H9 (cell line): ENCODE data around the gene BIRC3. TPM values are rescaled to one million over a fixed set of nuclear protein-coding genes. Genes with fewer than 3 reads are reported as not detected.

Experiments used
- DNase-seq: peaks from one replicate; pipeline ENCODE4 v3.0.0-alpha.2; 2017
- H2AFZ ChIP-seq: one replicate; pipeline ENCODE4 v1.6.1; 2013; ENCODE audit warnings: mild to moderate bottlenecking, low read length, control low read depth, moderate library complexity
- H2AK5ac ChIP-seq: 2 replicates; pipeline ENCODE4 v1.6.1; 2013; ENCODE audit warnings: low read length, control low read depth, mixed read lengths; ENCODE audit not compliant: insufficient read length
- H2BK120ac ChIP-seq: one replicate; pipeline ENCODE4 v1.6.1; 2013; ENCODE audit warnings: low read depth, mild to moderate bottlenecking, low read length, control low read depth, inconsistent platforms; ENCODE audit not compliant: poor library complexity, severe bottlenecking
- H2BK12ac ChIP-seq: 2 replicates; pipeline ENCODE4 v1.6.1; 2013; ENCODE audit warnings: low read length, control low read depth, mixed read lengths, low read depth; ENCODE audit not compliant: insufficient read length
- H2BK15ac ChIP-seq: 2 replicates; pipeline ENCODE4 v1.6.1; 2013; ENCODE audit warnings: low read depth, low read length, control low read depth
- H2BK20ac ChIP-seq: one replicate; pipeline ENCODE4 v1.6.1; 2013; ENCODE audit warnings: low read depth, mild to moderate bottlenecking, low read length, control low read depth, inconsistent platforms; ENCODE audit not compliant: poor library complexity, severe bottlenecking
- H2BK5ac ChIP-seq: 2 replicates; pipeline ENCODE4 v1.6.1; 2013; ENCODE audit warnings: low read length, control low read depth, mixed read lengths; ENCODE audit not compliant: insufficient read length
- H3K14ac ChIP-seq: 2 replicates; pipeline ENCODE4 v1.6.1; 2013; ENCODE audit warnings: low read length, control low read depth; ENCODE audit not compliant: insufficient read depth
- H3K18ac ChIP-seq: 2 replicates; pipeline ENCODE4 v1.6.1; 2013; ENCODE audit warnings: low read depth, mild to moderate bottlenecking, mixed read lengths, low read length, control low read depth; ENCODE audit not compliant: insufficient read length
- H3K23ac ChIP-seq: 2 replicates; pipeline ENCODE4 v1.6.1; 2013; ENCODE audit warnings: low read length, control low read depth, mixed read lengths, low read depth; ENCODE audit not compliant: insufficient read length
- H3K23me2 ChIP-seq: 2 replicates; pipeline ENCODE4 v1.6.1; 2013; ENCODE audit warnings: low read depth, mild to moderate bottlenecking, mixed read lengths, low read length, control low read depth; ENCODE audit not compliant: insufficient read length, poor library complexity, severe bottlenecking
- H3K27ac ChIP-seq: 2 replicates; pipeline ENCODE4 v1.5.1; 2013; ENCODE audit warnings: low read length, control low read depth, mixed read lengths, low read depth; ENCODE audit not compliant: insufficient read length
- H3K27me3 ChIP-seq: 2 replicates; pipeline ENCODE4 v1.6.1; 2013; ENCODE audit warnings: low read length, control low read depth, inconsistent platforms; ENCODE audit not compliant: insufficient read depth
- H3K4ac ChIP-seq: 2 replicates; pipeline ENCODE4 v1.6.1; 2013; ENCODE audit warnings: low read depth, mild to moderate bottlenecking, control low read depth, inconsistent platforms, low read length, moderate library complexity
- H3K4me1 ChIP-seq: 2 replicates; pipeline ENCODE4 v1.6.1; 2013; ENCODE audit warnings: low read length, control low read depth, inconsistent platforms; ENCODE audit not compliant: insufficient read depth
- H3K4me2 ChIP-seq: 2 replicates; pipeline ENCODE4 v1.6.1; 2013; ENCODE audit warnings: low read length, control low read depth, mixed read lengths; ENCODE audit not compliant: insufficient read length, insufficient read depth
- H3K56ac ChIP-seq: 2 replicates; pipeline ENCODE4 v1.6.1; 2013; ENCODE audit warnings: low read depth, mild to moderate bottlenecking, mixed read lengths, low read length, control low read depth; ENCODE audit not compliant: insufficient read length
- H3K79me1 ChIP-seq: 2 replicates; pipeline ENCODE4 v1.6.1; 2013; ENCODE audit warnings: low read depth, mild to moderate bottlenecking, moderate library complexity, low read length, control low read depth, inconsistent platforms; ENCODE audit not compliant: insufficient read depth, poor library complexity, severe bottlenecking
- H3K79me2 ChIP-seq: 2 replicates; pipeline ENCODE4 v1.6.1; 2013; ENCODE audit warnings: low read length, control low read depth, inconsistent platforms; ENCODE audit not compliant: insufficient read depth
- H3K9ac ChIP-seq: 2 replicates; pipeline ENCODE4 v1.6.1; 2013; ENCODE audit warnings: low read length, control low read depth, mixed read lengths; ENCODE audit not compliant: insufficient read length; ENCODE audit errors: extremely low read depth
- H3K9me3 ChIP-seq: one replicate; pipeline ENCODE4 v1.6.1; 2013; ENCODE audit warnings: low read depth, low read length, inconsistent platforms; ENCODE audit not compliant: control insufficient read depth
- H3T11ph ChIP-seq: one replicate; pipeline ENCODE4 v1.6.1; 2013; ENCODE audit warnings: mild to moderate bottlenecking, low read length, control low read depth, inconsistent platforms
- H4K20me1 ChIP-seq: one replicate; pipeline ENCODE4 v1.6.1; 2013; ENCODE audit not compliant: control insufficient read depth, insufficient read length, insufficient read depth
- H4K5ac ChIP-seq: 2 replicates; pipeline ENCODE4 v1.6.1; 2013; ENCODE audit warnings: low read depth, mild to moderate bottlenecking, mixed read lengths, low read length, control low read depth; ENCODE audit not compliant: insufficient read length
- H4K8ac ChIP-seq: replicated peaks from 2 replicates; pipeline ENCODE4 v1.6.1; 2013; ENCODE audit warnings: low read length, control low read depth, mixed read lengths, low read depth; ENCODE audit not compliant: insufficient read length
- H4K91ac ChIP-seq: 2 replicates; pipeline ENCODE4 v1.6.1; 2013; ENCODE audit warnings: low read depth, mild to moderate bottlenecking, moderate library complexity, mixed read lengths, low read length, control low read depth; ENCODE audit not compliant: insufficient read length
- H3K27ac Mint-ChIP-seq, 3 experiments: 2 replicates in 2 of 3; 3 replicates in 1 of 3; pipeline ENCODE4 v1.8.0; 2020 to 2021; ENCODE audit warnings: mixed read lengths in 3 of 3, mild to moderate bottlenecking in 1 of 3, moderate library complexity in 1 of 3
- H3K27me3 Mint-ChIP-seq: 2 replicates; pipeline ENCODE4 v1.8.0; 2021; ENCODE audit warnings: low read depth, mild to moderate bottlenecking, moderate library complexity, mixed read lengths
- H3K36me3 Mint-ChIP-seq, 3 experiments: 2 replicates in 2 of 3; 3 replicates in 1 of 3; pipeline ENCODE4 v1.8.0; 2020 to 2021; ENCODE audit warnings: low read depth in 3 of 3, mixed read lengths in 3 of 3; ENCODE audit not compliant: insufficient read depth in 1 of 3
- H3K4me1 Mint-ChIP-seq, 2 experiments: 2 replicates each; pipeline ENCODE4 v1.8.0; 2020; ENCODE audit warnings: mixed read lengths in 2 of 2
- H3K4me3 Mint-ChIP-seq, 2 experiments: 2 replicates in 1 of 2; 3 replicates in 1 of 2; pipeline ENCODE4 v1.8.0; 2020 to 2021; ENCODE audit warnings: mild to moderate bottlenecking in 2 of 2, mixed read lengths in 2 of 2, moderate library complexity in 1 of 2
- H3K9me3 Mint-ChIP-seq, 2 experiments: 2 replicates in 1 of 2; 3 replicates in 1 of 2; pipeline ENCODE4 v1.8.0; 2020; ENCODE audit warnings: mild to moderate bottlenecking in 2 of 2, mixed read lengths in 2 of 2, moderate library complexity in 1 of 2
- CTCF ChIP-seq: fragments of 200-600 bp; sonication (generic); conservative IDR thresholded peaks from 3 replicates; pipeline ENCODE4 v1.8.0; 2021; ENCODE audit warnings: antibody characterized with exemption, mild to moderate bottlenecking
- WGBS: extraction: QIAGEN DNeasy Blood & Tissue Kit; methylation state at CpG from one replicate; pipeline ENCODE4 v1.1.7; 2013; ENCODE audit warnings: missing lambda C conversion rate, low lambda C conversion rate, mixed read lengths; ENCODE audit not compliant: insufficient read length; ENCODE audit errors: extremely low coverage; 5-methylcytosine and 5-hydroxymethylcytosine counted together
- total RNA-seq: library from RNA; stranded (reverse); gene quantifications from 2 replicates; pipeline ENCODE4 v1.2.1, GENCODE V29; 2021

Gene BIRC3
- total RNA-seq, 1 experiment from 2014 or later: 0.04 TPM

GRCh38 chr11:102314784-102315183 lies 2.5 kb upstream of the BIRC3 start:
- no peak overlapping the region for H3K4ac ChIP-seq
- no peak overlapping the region for H2BK12ac ChIP-seq
- no peak for TF ChIP-seq CTCF
- H3K9me3 Mint-ChIP-seq: no peaks in the 10 kb centered on the region
- H3K4me1 ChIP-seq: peaks cover 2% of the 10 kb centered on the region; the same call in 1 of the 2 replicates
- no peak overlapping the region for H2AK5ac ChIP-seq
- no peak for DNase-seq
- no peak overlapping the region for H3K4me2 ChIP-seq
- no peak overlapping the region for H4K5ac ChIP-seq
- no peak overlapping the region for H3K4me3 Mint-ChIP-seq
- H3K23me2 ChIP-seq: peaks cover 8% of the 10 kb centered on the region
- no peak overlapping the region for H2AFZ ChIP-seq
- no peak overlapping the region for H3K23ac ChIP-seq
- H3K27me3 Mint-ChIP-seq: peaks cover 27% of the 10 kb centered on the region
- H3K79me2 ChIP-seq: no peaks in the 10 kb centered on the region
- no peak overlapping the region for H3T11ph ChIP-seq
- H3K27me3 ChIP-seq: no peaks in the 10 kb centered on the region; the same call in 1 of the 2 replicates
- H4K8ac ChIP-seq: no peak overlapping the region
- no peak overlapping the region for H3K18ac ChIP-seq
- H3K36me3 Mint-ChIP-seq: no peaks in the 10 kb centered on the region
- H2BK120ac ChIP-seq: no peak overlapping the region
- H2BK15ac ChIP-seq: no peak overlapping the region
- H4K20me1 ChIP-seq: no peaks in the 10 kb centered on the region
- peaks cover 6 to 9% of the 10 kb centered on the region in 2 experiments; a peak in 3 of 4 replicates for H3K4me1 Mint-ChIP-seq
- H3K9me3 ChIP-seq: no peaks in the 10 kb centered on the region
- H3K27ac Mint-ChIP-seq: no peak overlapping the region
- no peak overlapping the region for H4K91ac ChIP-seq
- no peak overlapping the region for H3K27ac ChIP-seq
- no peak overlapping the region for H2BK5ac ChIP-seq
- H3K14ac ChIP-seq: no peak overlapping the region
- H2BK20ac ChIP-seq: no peak overlapping the region
- no peak overlapping the region for H3K56ac ChIP-seq
- H3K9ac ChIP-seq: no peak overlapping the region
- no CpG with 5 or more reads among the region's 2 CpGs for WGBS
- no peaks in the 10 kb centered on the region for H3K79me1 ChIP-seq
